GM18499 (cell line): ENCODE data around the gene TEX2.

ENCODE experiments used
- ATAC-seq: cut with Tn5 transposase; IDR thresholded peaks from one replicate; pipeline ENCODE4 v1.9.1; 2021; ENCODE audit warnings: moderate number of reproducible peaks; ENCODE audit not compliant: insufficient read depth, unreplicated experiment

Gene TEX2

GRCh38 chr17:64125937-64126336 is 137.1 kb downstream of the TEX2 start:
- ATAC-seq: no peak

- ATAC-seq: no peak
These were observed 138.5 kb downstream of the TEX2 start for GRCh38 chr17:64124609-64125008.

GRCh38 chr17:64123114-64123513 is 139.9 kb downstream of the TEX2 start:
- no peak for ATAC-seq

- peak; percentile 61 for ATAC-seq
These were observed 141.9 kb downstream of the TEX2 start for GRCh38 chr17:64120972-64121786.

- no peak for ATAC-seq
These were observed 142.8 kb downstream of the TEX2 start for GRCh38 chr17:64120159-64120810.

GRCh38 chr17:64117981-64118979 is 144.8 kb downstream of the TEX2 start:
- no peak for ATAC-seq

- ATAC-seq: no peak
These were observed 147.1 kb downstream of the TEX2 start for GRCh38 chr17:64115822-64116534.

- ATAC-seq: no peak
These were observed 147.9 kb downstream of the TEX2 start for GRCh38 chr17:64115043-64115698.

GRCh38 chr17:64113006-64113405 is 150.1 kb downstream of the TEX2 start:
- no peak for ATAC-seq

GRCh38 chr17:64111831-64112230 is 151.2 kb downstream of the TEX2 start:
- no peak for ATAC-seq

GRCh38 chr17:64110379-64111152 is 152.5 kb downstream of the TEX2 start:
- no peak for ATAC-seq

- ATAC-seq: no peak
These were observed 153.7 kb downstream of the TEX2 start for GRCh38 chr17:64109400-64109799.

- no peak for ATAC-seq
These were observed 155.4 kb downstream of the TEX2 start for GRCh38 chr17:64107500-64108236.

- ATAC-seq: no peak
These were observed 156.1 kb downstream of the TEX2 start for GRCh38 chr17:64106918-64107317.

- ATAC-seq: no peak
These were observed 159.4 kb downstream of the TEX2 start for GRCh38 chr17:64103391-64104364.

- no peak for ATAC-seq
These were observed 160.3 kb downstream of the TEX2 start for GRCh38 chr17:64102627-64103390.
